ENCODE data around the gene DENND5B. TPM values are rescaled to one million over a fixed set of nuclear protein-coding genes. Genes with fewer than 3 reads are reported as not detected.
A peak's percentile ranks its signal among the peaks of the same experiment; 100 is the strongest.

The DENND5B gene
- total and polyA plus RNA-seq, 4 donors: 18.8 to 44.4 (median 25.6) TPM

DNA sequence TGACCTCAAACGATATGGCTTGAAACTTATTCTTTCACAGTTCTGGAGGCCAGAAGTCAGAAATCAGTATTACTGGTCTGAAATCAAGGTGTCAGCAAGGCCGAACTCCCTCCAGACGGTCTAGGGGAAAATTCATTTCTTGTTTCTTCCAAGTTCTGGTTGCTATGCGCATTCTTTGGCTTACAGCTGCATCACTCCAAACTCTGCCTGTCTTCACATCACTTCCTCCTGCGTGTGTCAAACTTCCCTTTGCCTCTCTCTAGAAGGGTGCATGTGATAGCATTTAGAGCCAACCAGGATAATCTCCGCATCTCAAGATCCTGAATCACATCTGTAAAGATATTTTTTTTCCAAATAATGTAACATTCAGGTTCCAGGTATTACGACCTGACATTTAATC lies 62.8 kb downstream of the DENND5B start:
- Histone ChIP-seq H3K36me3 (ENCODE audit: control insufficient read depth, insufficient read depth, low read length) (no peaks in the 10 kb centered on the region), H3K27ac (ENCODE audit: low read depth, low read length) (no peak overlapping the region)
- WGBS (ENCODE audit: insufficient coverage): 85% methylated on average over 3 of the region's 7 CpGs

DNA sequence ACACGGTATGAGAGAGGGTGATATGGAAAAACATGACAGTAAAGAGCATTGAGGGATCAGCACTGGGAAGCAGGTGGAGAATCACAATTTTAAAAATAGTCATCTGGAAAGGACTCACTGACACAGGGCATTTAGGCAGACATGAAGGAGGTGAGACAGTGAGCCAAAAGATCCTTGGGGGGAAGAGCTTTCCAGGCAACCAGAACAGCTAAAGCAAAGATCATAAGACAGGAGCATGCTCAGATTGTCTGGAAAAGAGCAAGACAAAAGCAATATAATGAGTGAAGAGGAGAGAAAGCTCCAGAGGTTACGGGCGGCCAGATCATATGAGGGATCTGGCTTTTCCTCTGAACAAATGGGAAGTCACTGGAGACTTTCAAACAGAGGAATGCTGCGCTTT lies 63.9 kb downstream of the DENND5B start:
- WGBS (ENCODE audit: insufficient coverage): 100% methylated on average over 2 of the region's 4 CpGs
- no peak for DNase-seq (ENCODE audit: low read depth in 4 of 6, low spot score in 6 of 6)
- Histone ChIP-seq H3K27ac (ENCODE audit: low read depth, low read length) (no peak overlapping the region), H3K9me3 (ENCODE audit: control insufficient read depth, insufficient read depth, low read length) (no peaks in the 10 kb centered on the region), H3K4me3 (ENCODE audit: low read depth, low read length) (no peak overlapping the region), H3K27me3 (ENCODE audit: control insufficient read depth, insufficient read depth, low read length) (no peaks in the 10 kb centered on the region), H3K36me3 (ENCODE audit: control insufficient read depth, insufficient read depth, low read length) (no peaks in the 10 kb centered on the region), H3K4me1 (ENCODE audit: control insufficient read depth, insufficient read depth, low read length) (peaks cover 3% of the 10 kb centered on the region)

More for the DNA sequence above, 62.8 kb downstream of the DENND5B start:
- Histone ChIP-seq H3K4me3 (ENCODE audit: low read depth, low read length) (no peak overlapping the region), H3K9me3 (ENCODE audit: control insufficient read depth, insufficient read depth, low read length) (no peaks in the 10 kb centered on the region), H3K27me3 (ENCODE audit: control insufficient read depth, insufficient read depth, low read length) (no peaks in the 10 kb centered on the region), H3K4me1 (ENCODE audit: control insufficient read depth, insufficient read depth, low read length) (no peaks in the 10 kb centered on the region)
- no peak for DNase-seq (ENCODE audit: low read depth in 4 of 6, low spot score in 6 of 6)

DNA sequence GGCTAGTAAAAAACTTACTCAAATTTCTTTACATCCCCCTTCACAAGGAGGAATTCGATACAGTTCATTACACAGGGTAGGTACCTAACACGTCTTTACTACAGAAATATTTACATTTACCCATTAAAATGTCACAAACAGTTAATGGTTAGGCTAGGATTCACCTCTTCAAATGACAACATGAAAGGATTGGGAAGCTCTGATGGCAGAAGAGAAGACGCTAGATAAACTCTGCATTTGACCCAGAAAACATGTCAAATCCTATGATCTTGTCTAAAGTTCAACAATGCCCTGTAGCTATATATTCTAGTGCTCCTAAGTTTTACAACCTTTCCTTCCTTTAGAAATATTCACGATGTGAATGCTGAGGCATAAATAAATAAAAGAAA lies 64.8 kb downstream of the DENND5B start:
- Histone ChIP-seq H3K9me3 (ENCODE audit: control insufficient read depth, insufficient read depth, low read length) (no peaks in the 10 kb centered on the region), H3K4me1 (ENCODE audit: control insufficient read depth, insufficient read depth, low read length) (peaks cover 3% of the 10 kb centered on the region), H3K27me3 (ENCODE audit: control insufficient read depth, insufficient read depth, low read length) (no peaks in the 10 kb centered on the region), H3K27ac (ENCODE audit: low read depth, low read length) (no peak overlapping the region), H3K36me3 (ENCODE audit: control insufficient read depth, insufficient read depth, low read length) (no peaks in the 10 kb centered on the region), H3K4me3 (ENCODE audit: low read depth, low read length) (no peak overlapping the region)
- WGBS (ENCODE audit: insufficient coverage): 100% methylated on average over 2 of the region's 4 CpGs
- no peak for DNase-seq (ENCODE audit: low read depth in 4 of 6, low spot score in 6 of 6)

DNA sequence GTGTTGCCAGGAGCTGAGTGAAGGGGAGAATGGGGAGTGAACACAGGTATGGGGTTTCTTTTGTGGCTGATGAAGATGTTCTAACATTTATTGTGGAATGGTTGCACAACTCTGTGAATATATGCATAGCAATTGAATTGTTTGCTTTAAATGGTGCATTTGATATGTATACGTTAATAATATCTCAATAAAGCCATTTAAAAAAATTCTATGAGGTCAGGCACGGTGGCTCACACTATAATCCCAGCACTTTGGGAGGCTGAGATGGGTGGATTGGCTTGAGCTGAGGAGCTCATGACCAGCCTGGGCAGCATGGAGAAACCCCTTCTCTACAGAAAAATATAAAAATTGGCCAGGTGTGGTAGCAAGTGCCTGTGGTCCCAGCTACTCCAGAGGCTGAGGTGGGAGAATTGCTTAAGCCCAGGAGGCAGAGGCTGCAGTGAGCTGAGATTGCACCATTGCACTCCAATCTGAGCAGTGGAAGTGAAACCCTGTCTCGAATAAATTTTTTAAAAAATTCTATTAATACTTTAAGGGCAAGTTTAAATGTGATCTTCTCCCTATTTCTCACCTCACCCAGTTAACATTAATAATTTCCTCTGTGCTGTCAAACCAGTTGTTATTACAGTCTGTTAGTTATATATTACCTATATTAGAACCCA lies 65.3 kb downstream of the DENND5B start:
- H3K4me3 ChIP-seq (ENCODE audit: low read depth, low read length): no peak overlapping the region
- no peaks in the 10 kb centered on the region for H3K27me3 ChIP-seq (ENCODE audit: control insufficient read depth, insufficient read depth, low read length)
- no peaks in the 10 kb centered on the region for H3K36me3 ChIP-seq (ENCODE audit: control insufficient read depth, insufficient read depth, low read length)
- peaks cover 3% of the 10 kb centered on the region for H3K4me1 ChIP-seq (ENCODE audit: control insufficient read depth, insufficient read depth, low read length)
- H3K9me3 ChIP-seq (ENCODE audit: control insufficient read depth, insufficient read depth, low read length): no peaks in the 10 kb centered on the region
- no peak for DNase-seq (ENCODE audit: low read depth in 4 of 6, low spot score in 6 of 6)
- H3K27ac ChIP-seq (ENCODE audit: low read depth, low read length): no peak overlapping the region
- no CpG with 5 or more reads among the region's 3 CpGs for WGBS (ENCODE audit: insufficient coverage)

DNA sequence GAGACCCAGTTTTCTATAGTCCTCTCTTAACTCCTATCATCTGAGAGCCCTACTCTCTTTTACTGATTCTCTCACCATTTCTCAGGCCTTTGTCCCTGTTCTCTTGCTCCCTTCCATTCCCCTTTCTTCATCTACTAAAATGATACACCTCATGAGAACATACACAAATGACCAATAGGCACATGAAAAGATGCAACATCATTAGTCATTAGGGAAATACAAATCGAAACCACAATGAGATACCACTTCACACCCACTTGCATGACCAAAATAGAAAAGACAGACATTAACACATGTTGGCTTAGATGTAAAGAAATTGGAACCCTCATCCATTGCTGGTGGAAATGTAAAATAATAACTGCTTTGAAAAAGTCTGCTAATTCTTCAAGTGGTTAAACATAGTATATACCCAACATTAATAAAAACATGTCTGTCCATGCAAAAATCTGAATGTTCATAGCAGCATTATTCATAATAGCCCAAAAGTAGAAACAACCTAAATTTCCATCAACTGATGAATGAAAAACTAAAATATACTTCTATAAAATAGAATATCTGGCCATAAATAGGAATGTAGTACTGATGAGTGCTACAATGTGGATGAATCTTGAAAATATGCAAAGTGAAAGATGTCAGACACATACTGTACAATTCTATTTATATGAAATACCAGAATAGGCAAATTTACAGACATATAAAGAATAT lies 66.0 kb downstream of the DENND5B start:
- Histone ChIP-seq H3K4me3 (ENCODE audit: low read depth, low read length) (no peak overlapping the region), H3K9me3 (ENCODE audit: control insufficient read depth, insufficient read depth, low read length) (no peaks in the 10 kb centered on the region), H3K4me1 (ENCODE audit: control insufficient read depth, insufficient read depth, low read length) (peaks cover 3% of the 10 kb centered on the region), H3K27me3 (ENCODE audit: control insufficient read depth, insufficient read depth, low read length) (no peaks in the 10 kb centered on the region), H3K27ac (ENCODE audit: low read depth, low read length) (no peak overlapping the region), H3K36me3 (ENCODE audit: control insufficient read depth, insufficient read depth, low read length) (no peaks in the 10 kb centered on the region)
- no CpG with 5 or more reads among the region's 1 CpG for WGBS (ENCODE audit: insufficient coverage)
- DNase-seq (ENCODE audit: low read depth in 4 of 6, low spot score in 6 of 6): no peak

DNA sequence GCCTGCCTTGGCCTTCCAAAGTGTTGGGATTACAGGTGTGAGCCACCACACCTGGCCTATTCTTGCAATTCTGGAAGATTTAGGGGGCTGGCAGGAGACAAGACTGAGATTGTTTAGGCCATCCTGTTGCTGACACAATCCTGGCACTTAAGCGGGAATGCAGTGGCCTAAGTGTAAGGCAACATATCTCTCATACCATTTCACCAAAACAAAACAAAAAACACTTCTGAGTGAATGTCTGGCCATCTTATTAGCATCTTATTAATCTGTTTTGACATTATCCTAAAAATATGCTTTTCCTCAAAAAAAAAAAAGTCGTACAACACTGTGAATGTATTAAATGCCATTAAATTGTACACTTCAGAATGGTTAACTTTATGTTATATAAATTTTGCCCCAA lies 67.6 kb downstream of the DENND5B start:
- no peak for DNase-seq (ENCODE audit: low read depth in 4 of 6, low spot score in 6 of 6)
- no CpG with 5 or more reads among the region's 2 CpGs for WGBS (ENCODE audit: insufficient coverage)
- no peaks in the 10 kb centered on the region for H3K27me3 ChIP-seq (ENCODE audit: control insufficient read depth, insufficient read depth, low read length)
- no peak overlapping the region for H3K4me3 ChIP-seq (ENCODE audit: low read depth, low read length)
- no peaks in the 10 kb centered on the region for H3K36me3 ChIP-seq (ENCODE audit: control insufficient read depth, insufficient read depth, low read length)
- H3K27ac ChIP-seq (ENCODE audit: low read depth, low read length): no peak overlapping the region
- H3K4me1 ChIP-seq (ENCODE audit: control insufficient read depth, insufficient read depth, low read length): peaks cover 3% of the 10 kb centered on the region
- H3K9me3 ChIP-seq (ENCODE audit: control insufficient read depth, insufficient read depth, low read length): no peaks in the 10 kb centered on the region

DNA sequence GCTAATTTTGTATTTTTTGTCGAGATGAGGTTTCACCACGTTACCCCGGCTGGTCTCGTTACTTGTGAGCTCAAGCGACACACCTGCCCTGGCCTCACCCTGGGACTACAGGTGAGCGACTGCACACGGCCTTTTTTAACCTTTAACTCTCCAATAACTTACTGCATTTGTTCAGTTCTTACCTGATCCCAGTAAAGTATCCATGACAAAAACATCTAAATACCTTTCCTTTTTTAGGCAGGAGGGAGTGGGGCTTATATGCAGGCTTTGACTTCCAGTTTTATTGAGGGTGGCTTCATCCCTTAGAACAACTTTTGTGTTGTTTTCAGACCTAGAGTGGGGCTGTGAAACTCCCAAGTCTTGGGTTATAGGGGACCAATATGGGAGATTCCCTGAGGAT lies 68.3 kb downstream of the DENND5B start:
- no peak overlapping the region for H3K27ac ChIP-seq (ENCODE audit: low read depth, low read length)
- peaks cover 7% of the 10 kb centered on the region for H3K4me1 ChIP-seq (ENCODE audit: control insufficient read depth, insufficient read depth, low read length)
- H3K9me3 ChIP-seq (ENCODE audit: control insufficient read depth, insufficient read depth, low read length): no peaks in the 10 kb centered on the region
- no peak for DNase-seq (ENCODE audit: low read depth in 4 of 6, low spot score in 6 of 6)
- no peaks in the 10 kb centered on the region for H3K27me3 ChIP-seq (ENCODE audit: control insufficient read depth, insufficient read depth, low read length)
- no CpG with 5 or more reads among the region's 7 CpGs for WGBS (ENCODE audit: insufficient coverage)
- no peaks in the 10 kb centered on the region for H3K36me3 ChIP-seq (ENCODE audit: control insufficient read depth, insufficient read depth, low read length)
- H3K4me3 ChIP-seq (ENCODE audit: low read depth, low read length): no peak overlapping the region

DNA sequence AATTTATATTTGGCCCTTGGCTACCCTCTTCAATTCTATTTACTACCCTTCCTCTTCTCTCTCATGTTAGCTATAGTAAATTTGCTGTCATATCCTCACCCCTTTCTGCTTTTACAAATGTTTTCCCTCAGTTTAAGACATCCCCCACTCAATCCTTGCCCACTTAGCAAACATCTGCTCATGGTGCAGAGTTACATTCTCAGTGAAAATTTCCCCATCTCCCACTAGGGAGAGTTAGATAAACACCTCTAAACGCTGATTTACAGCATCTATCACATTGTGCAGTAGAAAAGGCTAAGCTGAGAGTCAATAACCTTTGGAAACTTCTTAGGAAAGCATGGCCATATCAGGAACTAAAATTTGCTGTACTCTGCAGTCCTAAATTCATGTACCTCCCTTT lies 69.0 kb downstream of the DENND5B start:
- peak in 1 of 6 donors; percentile 4 for DNase-seq (ENCODE audit: low read depth in 4 of 6, low spot score in 6 of 6)
- no peak overlapping the region for H3K27ac ChIP-seq (ENCODE audit: low read depth, low read length)
- H3K27me3 ChIP-seq (ENCODE audit: control insufficient read depth, insufficient read depth, low read length): no peaks in the 10 kb centered on the region
- H3K4me1 ChIP-seq (ENCODE audit: control insufficient read depth, insufficient read depth, low read length): peaks cover 7% of the 10 kb centered on the region
- no peaks in the 10 kb centered on the region for H3K9me3 ChIP-seq (ENCODE audit: control insufficient read depth, insufficient read depth, low read length)
- no peaks in the 10 kb centered on the region for H3K36me3 ChIP-seq (ENCODE audit: control insufficient read depth, insufficient read depth, low read length)
- no peak overlapping the region for H3K4me3 ChIP-seq (ENCODE audit: low read depth, low read length)
- WGBS (ENCODE audit: insufficient coverage): no CpG with 5 or more reads among the region's 1 CpG

DNA sequence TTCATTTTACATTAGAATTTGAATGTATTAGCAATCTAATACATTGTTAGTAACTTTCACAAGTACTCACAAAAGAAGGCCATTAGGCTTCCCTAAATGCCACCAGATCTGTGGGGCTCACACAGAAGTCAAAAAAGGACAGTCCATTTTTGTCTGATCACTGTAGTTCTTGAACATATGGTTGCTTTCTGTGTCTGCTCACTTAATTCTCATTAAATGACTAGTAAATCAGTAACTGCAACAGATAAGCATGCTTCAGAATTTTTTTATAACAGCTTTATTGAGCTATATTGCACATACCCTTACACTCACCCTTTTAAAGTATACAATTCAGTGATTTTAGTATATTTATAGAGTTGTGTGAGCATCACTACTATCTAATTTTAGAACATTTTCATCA lies 71.4 kb downstream of the DENND5B start:
- Histone ChIP-seq H3K9me3 (ENCODE audit: control insufficient read depth, insufficient read depth, low read length) (no peaks in the 10 kb centered on the region), H3K27ac (ENCODE audit: low read depth, low read length) (no peak overlapping the region), H3K4me1 (ENCODE audit: control insufficient read depth, insufficient read depth, low read length) (peaks cover 7% of the 10 kb centered on the region), H3K27me3 (ENCODE audit: control insufficient read depth, insufficient read depth, low read length) (no peaks in the 10 kb centered on the region), H3K36me3 (ENCODE audit: control insufficient read depth, insufficient read depth, low read length) (no peaks in the 10 kb centered on the region), H3K4me3 (ENCODE audit: low read depth, low read length) (no peak overlapping the region)
- no peak for DNase-seq (ENCODE audit: low read depth in 4 of 6, low spot score in 6 of 6)

DNA sequence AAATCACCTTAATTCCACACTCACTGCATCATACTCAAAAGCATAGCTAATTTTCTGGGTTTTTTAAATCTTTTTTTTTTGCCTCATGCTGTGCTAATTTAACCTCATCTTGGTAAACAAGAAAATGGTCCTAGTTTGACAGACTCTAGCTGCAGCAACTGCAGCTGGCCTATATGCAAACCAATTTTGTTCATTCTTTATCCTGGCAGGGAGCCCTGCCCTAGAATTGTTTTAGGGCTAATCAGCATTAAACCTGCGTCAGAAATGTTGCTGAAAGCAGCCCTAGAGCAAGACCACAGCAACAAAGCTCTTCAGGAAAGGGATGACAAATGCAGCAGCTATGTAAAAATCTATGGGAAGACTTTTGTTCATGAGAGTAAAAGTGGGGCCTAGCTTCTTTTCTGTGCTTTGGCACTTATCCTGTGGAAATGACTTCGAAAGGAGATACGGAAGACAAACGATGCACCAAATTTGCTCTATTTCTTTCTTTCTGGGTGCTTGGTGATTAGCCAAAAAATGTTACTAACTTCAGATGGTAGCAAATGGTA lies 72.2 kb downstream of the DENND5B start:
- DNase-seq (ENCODE audit: low read depth in 4 of 6, low spot score in 6 of 6): peak in 5 of 6 donors; percentile 38 to 88 (median 55)
- H3K27me3 ChIP-seq (ENCODE audit: control insufficient read depth, insufficient read depth, low read length): no peaks in the 10 kb centered on the region
- H3K27ac ChIP-seq (ENCODE audit: low read depth, low read length): peak overlapping the region; percentile 45
- H3K4me3 ChIP-seq (ENCODE audit: low read depth, low read length): no peak overlapping the region
- peaks cover 7% of the 10 kb centered on the region for H3K4me1 ChIP-seq (ENCODE audit: control insufficient read depth, insufficient read depth, low read length)
- H3K9me3 ChIP-seq (ENCODE audit: control insufficient read depth, insufficient read depth, low read length): no peaks in the 10 kb centered on the region
- H3K36me3 ChIP-seq (ENCODE audit: control insufficient read depth, insufficient read depth, low read length): no peaks in the 10 kb centered on the region
- WGBS (ENCODE audit: insufficient coverage): 17% methylated on average over 4 of the region's 4 CpGs
